Stimulated activated naive CD4-positive, alpha-beta T cell (primary cell): ENCODE measurements around the gene GALR2.

Source experiments
- DNase-seq, 6 experiments: peaks; one replicate each; lab custom pipeline; 2025; lab: John Stamatoyannopoulos, UW

GALR2 gene

DNA sequence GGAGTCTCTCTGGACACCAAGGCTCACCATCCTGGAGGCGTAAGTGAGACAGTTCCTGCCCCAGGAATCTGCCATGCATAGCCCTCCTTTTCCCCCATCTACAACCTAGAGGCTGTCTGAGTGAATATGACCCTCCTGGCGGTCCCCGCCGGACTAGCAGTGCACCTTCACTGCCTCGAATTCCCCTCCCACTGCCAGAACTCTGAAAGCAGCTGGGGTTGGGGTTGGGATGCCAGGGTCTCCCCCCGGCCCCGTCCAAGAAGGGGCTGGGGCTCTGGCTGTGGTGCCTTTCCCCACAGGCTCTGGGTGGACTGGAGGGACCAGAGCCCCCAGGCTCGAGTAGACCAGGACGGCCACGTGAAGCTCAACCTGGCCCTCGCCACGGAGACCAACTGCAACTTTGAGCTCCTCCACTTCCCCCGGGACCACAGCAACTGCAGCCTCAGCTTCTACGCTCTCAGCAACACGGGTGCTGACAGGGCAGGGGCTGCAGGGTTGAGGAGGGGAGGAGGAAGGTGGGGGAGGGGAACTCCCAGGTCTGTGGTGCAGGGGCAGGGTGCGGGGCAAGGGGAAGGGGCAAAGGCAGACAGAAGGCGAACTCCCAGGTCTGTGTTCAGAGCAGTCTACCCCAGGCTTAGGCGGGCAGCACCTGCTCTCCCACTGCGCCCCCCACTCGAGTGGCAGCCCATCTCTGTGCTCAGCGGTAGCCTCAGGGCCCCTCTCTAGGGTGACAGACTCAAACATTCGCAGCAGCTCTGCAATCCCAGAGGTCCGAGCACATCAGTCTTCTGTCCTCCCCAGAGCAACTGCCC lies 5.6 kb downstream of the GALR2 start:
- peak in 3 of 6 experiments; percentile 11 to 55 (median 13) for DNase-seq

DNA sequence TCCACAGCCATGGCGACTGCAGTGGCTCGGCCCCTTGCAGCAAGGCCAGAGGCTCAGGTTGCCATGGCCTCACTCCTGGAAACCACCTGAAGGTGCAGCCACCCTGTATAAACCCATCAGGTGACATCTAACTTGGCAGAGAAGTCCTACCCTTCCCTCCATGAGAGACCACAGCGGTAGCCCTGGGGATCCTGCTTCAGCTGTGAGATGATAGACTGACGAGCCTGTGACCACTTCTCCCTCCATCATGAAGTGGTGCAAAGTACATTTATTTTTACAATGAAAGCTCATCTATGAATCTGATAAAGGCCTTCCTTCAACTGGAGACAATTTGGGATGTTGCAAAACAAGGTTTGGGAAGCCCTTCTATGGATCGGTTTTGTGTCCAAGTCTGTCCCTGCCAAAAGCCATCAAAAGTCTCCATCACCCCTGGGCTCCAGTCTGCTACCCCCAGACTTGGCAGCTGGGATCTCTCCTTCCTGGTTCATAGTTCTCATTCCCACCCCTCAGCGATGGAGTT lies 6.2 kb downstream of the GALR2 start:
- no peak for DNase-seq

DNA sequence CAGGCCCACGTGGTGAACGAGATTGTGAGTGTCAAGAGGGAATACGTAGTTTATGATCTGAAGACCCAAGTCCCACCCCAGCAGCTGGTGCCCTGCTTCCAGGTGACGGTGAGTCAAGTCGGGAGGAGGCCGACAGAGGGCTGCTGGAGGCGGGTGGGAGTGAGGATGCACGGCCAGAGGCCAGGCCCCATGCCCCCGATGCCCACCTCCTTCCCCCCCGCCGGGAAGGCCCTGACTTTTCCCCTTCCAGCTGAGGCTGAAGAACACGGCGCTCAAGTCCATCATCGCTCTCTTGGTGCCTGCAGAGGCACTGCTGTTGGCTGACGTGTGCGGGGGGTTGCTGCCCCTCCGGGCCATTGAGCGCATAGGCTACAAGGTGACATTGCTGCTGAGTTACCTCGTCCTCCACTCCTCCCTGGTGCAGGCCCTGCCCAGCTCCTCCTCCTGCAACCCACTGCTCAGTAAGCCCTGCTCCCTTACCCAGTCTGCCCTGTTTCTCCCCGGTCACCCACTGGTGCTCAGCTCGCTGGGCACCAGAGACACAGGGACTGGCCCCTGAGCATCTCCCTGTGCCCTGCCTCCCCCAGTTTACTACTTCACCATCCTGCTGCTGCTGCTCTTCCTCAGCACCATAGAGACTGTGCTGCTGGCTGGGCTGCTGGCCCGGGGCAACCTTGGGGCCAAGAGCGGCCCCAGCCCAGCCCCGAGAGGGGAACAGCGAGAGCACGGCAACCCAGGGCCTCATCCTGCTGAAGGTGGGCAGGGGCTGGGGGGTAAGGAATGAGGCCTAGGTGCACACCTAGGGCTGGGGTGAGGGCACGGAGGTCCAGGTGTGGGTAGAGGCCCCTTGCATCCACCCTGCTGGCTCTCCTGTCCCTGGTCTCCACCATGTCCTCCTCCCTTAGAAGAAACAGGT lies 7.0 kb downstream of the GALR2 start:
- no peak for DNase-seq

DNA sequence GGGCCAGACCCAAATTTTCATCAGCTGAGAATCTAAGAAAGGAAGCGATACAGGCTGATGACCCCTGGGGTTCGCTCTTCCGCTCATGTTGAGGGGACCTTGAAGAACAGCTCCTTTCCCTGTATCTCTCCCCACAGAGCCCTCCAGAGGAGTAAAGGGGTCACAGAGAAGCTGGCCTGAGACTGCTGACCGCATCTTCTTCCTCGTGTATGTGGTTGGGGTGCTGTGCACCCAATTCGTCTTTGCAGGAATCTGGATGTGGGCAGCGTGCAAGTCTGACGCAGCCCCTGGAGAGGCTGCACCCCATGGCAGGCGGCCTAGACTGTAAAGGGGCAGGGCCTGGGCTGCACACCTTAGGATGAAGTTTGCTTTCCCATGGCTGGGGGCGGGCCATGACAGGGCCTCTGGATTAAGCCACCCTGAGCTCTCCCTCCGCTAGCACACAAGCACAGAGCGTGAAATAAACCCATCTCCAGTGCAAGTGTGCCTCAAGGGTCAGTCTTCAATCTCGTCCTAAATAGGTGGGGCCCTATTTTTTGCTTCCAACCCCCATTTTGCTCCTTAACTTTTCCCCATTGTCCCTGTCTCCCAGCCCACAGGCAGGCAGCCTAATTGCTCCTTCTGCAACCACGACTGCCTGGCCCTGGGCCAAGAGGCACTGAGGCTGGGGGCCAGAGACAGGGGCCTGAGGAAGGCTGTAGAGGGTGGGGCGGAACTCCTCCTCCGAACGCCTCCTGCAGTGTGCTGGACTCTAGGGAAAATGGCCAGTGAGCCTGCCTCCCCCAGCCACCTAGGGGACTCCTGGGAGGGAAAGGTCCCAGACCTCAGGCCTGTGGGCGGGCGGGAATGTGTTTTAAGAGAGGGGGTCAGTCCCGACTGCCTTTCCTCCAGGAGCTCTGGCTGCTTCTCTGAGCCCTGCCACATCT lies 8.0 kb downstream of the GALR2 start:
- no peak for DNase-seq

DNA sequence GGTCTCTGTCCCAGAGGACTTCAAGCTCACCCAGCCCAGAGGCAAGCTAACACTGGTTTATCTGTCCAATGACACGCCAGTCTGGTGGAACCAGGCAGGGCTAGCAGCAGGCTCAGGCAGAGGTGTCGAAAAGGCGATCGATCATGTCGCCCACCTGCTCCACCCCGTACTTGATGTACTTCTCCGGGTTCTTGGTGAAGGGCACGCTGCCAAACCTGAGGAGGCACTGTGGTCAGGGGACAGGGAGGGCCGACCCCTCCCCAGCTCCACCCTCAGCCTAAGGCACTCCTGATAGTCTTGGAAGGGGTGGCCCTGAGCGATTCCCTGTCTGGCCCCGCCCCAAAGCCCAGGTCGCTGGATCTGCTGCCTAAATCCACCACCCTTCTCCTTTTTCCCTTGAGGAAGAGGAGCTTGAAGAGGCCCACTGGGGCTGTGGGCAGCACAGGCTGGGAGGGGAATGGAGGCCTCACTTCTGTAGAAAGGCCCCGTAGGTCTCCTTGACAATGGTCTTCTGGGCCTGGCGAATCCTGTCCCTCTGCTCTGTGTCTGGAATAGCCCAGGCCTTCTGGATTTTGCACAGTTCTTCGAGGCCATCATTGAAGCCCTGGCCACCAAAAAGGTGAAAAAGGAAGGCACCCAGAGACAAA lies 9.1 kb downstream of the GALR2 start:
- no peak for DNase-seq

DNA sequence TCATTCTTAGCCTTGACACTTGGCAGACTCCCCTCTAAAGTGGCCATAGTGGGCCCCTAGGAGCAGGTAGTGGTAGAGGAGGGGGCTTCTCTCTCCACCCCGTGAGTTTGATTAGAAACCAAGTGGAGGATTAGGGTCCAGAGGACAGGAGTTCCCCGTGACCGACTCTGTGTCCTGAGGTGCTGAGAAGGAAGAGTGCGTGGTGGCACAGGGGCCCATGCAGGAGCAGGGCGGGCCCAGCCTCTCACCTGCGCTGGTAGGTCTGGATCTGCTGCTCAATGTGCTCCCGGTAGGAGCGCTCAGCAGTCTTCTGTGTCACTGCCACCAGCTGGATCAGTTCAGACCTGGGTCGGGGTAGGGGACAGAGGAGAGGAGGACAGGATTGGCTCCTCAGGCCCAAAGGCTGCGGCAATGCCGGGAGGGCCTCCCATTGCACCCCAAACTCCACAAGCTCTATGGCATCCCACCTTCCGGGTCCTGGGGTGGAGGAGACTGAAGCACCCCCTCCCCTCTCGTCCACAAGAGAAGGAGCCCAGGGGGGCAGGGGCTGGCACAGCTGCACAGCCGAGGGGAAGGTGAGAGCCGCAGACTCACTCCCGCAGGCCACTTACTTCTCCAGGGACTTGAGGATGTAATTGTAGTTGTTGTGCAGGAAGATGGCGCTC lies 10.6 kb downstream of the GALR2 start:
- DNase-seq, result no peak

DNA sequence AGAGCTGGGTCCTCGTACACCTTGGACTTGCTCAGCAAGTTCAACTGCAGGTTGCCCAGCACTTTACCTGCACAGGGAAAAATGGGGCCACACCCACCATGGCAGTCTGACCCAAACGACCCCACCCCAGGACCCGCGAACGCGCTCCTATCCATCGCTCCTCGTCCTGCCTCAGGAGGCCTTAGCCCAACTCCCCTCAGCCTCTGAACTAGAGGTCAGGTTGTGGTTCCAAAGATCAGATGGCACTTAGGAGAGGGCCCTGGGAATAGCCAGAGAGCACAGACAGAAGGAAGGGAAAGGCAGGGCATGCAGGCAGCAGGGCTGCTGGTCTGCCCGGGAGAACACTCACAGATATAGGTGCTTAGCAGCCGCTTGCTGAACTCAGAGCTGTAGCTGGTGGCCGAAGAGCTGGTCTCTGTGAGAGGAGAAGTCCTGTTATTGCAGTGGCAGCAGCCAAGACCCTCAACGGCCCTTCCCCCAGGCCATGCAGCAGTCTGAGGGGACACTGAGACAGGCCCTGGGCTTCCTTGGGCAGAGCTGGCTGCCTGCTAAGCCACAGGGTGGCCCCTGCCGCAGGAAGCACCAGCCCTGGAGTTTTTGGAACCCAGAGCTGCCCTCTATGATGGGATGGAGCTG lies 11.3 kb downstream of the GALR2 start:
- DNase-seq, result no peak

DNA sequence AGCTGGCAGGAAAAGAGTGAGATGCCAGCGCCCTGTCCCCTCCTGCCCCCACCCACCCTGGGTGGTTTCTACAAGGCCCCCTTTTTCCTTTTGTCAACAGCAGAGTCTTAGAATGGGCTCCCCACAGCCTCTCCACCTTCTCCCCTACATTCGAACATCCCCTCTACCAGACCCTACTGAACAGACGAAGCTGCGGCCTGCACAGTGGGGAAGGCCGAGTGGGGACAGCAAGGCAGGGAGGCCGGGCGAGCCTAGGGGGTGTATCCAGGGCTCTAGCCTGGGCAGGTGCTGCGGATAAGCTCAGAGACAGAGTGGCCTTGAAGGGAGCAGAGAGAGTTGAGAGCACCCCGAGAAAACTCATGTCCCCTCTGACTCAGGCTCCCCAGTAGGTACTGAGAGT lies 11.8 kb downstream of the GALR2 start:
- DNase-seq, result no peak

DNA sequence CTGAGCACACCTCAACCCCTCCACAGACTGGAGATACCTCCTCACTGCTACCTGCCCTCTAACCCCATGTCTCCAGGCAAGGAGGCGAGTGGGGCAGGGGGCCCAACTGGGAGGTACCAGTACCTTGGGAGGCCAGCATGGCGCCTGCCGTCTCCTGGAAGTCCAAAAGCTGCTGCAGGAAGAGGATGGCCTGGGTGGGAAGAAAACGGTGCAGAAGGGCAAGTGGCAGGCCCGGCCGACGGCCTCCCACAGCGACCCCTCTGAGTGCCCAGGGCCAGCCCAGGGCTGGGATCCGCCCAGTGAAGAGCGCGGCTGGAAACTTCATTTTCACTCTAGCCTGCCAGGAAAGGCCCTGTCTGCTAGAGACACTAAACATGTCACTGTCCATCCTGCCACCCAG lies 12.9 kb downstream of the GALR2 start:
- no peak for DNase-seq

DNA sequence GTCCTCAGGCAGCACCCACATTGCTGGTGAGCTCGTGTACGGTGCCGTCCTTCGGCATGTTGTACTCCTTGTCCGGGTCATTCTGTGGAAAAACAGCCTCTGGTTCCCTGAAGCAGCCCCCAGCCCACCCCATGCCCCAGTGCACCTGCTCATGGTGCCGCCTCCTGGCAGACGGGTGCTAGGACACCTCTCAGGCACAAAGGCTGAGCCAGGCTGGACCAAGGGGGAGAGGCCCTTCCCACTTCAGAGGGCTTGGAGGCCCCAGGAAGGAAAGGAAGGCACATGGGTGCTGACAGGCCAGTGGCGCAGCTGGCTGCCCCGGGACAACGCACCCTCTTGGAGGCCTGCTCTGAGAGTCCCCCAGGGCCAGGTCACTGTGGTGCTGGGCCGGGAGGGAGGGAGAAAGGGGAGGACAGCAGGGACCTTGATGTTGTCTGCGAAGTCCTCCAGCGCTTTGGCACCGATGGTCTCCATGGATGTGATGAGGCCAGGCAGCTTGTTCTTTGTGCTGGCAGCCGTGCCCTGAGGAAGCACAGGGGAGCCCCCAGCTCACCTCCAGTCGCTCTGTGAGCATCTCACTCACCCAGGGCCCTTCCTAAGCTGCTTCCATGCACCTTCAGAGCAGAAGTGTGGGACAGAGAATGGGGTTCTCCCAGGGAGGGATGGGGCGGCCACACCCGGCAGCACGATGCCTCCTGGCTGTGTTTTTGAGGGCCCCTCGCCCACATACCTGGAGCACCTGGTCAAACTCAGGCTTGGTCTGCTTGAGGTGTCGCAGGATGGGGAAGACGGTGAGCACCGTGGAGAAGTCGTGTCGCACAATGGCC lies 13.7 kb downstream of the GALR2 start:
- no peak for DNase-seq

DNA sequence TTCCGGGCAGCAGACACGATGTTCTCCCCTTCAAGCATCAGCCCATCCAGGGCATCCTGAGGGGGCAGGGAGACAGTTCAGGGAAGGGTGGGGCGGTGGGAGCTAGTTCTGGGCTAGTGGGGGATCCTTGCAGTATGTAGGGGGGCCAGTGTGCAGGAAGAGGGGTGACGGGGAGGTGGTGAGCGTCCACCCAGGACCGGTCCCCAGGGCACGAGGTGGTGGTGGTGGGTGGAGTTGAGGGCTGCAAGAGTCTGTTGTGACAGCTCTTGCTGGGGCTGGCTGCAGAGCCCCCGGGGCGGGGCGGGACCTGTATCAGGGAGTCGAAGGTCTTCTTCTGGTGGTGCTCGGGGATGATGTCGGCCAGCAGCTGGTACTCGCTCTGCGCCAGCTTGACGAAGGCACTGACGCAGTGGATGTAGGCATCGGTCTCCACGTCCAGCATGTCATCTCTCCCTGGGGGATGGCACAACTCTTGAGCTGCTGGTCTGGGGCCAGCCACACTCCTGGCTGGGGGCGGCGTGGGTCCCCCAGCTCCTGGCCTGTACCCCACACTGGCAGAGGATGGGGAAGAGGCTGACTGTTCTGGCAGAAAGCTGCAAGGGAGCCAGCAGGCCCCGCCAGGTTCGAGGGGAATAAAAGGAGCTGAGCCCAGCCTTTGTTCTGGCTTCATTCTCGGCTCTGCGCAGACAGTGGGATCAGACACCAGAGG lies 14.4 kb downstream of the GALR2 start:
- DNase-seq, result no peak

DNA sequence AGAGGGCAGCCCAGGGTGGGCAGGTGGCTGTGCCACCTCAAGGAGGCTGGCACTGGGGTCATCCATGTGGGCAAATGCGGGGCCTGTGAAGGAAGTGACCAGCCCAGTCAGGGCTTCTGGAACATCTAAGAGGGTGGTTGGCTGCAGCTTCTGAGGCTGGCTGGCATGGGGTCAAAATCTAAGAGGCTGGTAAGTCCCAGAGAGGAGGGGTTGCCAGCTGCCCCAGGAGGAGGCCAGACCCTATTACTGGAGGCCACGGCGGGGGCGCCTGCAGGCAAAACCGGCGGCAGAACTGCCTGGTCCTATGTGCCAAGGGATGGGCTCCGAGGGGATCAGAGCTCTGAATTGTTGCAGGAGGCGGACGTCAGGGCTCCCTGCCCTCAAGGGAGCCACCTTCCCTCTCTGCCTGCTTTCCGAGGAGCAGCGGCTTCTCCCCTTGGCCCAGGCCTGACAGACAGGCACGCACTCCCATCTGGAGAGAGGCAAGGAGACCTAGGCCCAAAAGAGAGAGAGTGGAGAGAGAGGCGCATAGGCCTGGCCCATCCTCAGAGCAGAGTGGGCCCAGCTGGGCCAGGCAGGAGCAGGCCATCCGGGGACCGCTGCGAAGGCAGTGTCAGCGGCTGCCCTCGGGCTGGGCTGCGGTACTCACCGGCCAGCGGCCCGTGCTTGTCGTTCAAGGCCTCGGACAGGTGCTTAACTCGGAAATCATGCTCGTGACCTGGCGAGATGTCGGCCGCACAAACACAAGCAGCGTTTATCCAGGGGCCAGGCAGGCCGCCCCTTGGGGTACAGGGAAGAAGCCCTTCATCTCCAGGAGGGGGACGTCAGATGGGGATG lies 15.3 kb downstream of the GALR2 start:
- no peak for DNase-seq

DNA sequence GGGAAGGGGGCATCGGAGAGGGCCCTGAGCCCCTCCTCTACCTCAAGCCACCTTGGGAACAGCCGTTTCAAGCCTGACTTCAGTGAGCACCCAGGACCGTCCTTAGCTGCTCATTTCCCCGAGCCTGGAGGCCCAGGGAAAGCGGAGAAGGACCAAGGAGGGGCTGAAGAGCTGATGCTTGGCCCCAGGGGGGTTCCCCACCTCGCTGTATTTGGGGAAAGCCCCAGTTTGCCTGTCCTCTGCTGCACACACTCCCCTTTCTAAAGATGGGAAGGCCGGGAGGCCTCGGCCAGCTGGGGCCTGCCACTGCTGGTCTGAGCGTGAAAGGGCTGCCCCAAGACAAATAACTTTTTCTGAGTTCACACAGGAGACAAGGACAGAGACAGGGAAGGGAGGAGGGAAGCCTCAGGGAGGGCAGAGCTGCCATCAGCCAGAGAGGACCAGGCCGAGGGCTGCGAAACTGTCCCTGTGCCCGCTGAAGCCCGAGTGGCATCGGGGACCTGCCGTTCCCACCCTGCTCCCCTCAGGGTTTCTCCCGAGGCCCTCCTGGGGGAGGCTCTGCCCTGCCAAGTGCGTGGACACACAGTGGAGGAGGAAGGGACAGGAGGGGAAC lies 16.0 kb downstream of the GALR2 start:
- no peak for DNase-seq

DNA sequence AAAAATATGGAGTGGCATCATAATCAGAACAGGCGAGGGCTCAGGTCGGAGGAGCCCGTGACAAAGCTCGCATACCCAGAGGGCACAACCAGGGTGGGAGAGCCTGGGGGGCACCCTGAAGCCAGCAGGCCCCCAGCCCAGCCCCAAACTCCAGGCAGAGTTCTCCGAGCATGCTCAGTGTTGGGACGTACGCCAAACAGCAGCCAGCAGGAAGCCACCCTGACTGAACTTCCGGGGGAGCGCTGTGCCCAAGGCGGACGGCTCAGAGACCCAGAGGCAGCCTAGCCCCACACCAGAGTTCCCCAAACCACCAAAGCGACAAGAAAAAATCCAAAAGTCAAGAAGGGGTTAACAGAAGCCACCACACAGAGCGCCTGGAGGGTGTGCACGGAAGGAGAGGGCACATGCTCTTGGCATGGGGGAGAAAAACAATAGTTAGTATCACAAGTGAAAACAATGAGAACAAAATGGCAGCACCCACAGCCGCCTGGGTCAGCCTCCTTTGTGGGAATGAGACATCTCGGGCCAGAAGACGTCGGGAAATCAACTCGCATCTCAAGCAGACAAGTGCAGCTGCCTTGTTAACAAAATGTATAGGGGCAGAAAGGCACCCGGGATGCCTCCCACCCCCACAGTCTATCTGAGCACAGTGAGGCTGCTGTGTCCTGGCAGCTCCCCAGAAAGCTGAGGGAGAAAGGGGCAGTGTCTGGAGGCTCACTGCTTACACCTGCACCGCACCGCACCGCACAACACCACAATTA lies 17.1 kb downstream of the GALR2 start:
- peak in 2 of 6 experiments; percentile 7 to 47 for DNase-seq

DNA sequence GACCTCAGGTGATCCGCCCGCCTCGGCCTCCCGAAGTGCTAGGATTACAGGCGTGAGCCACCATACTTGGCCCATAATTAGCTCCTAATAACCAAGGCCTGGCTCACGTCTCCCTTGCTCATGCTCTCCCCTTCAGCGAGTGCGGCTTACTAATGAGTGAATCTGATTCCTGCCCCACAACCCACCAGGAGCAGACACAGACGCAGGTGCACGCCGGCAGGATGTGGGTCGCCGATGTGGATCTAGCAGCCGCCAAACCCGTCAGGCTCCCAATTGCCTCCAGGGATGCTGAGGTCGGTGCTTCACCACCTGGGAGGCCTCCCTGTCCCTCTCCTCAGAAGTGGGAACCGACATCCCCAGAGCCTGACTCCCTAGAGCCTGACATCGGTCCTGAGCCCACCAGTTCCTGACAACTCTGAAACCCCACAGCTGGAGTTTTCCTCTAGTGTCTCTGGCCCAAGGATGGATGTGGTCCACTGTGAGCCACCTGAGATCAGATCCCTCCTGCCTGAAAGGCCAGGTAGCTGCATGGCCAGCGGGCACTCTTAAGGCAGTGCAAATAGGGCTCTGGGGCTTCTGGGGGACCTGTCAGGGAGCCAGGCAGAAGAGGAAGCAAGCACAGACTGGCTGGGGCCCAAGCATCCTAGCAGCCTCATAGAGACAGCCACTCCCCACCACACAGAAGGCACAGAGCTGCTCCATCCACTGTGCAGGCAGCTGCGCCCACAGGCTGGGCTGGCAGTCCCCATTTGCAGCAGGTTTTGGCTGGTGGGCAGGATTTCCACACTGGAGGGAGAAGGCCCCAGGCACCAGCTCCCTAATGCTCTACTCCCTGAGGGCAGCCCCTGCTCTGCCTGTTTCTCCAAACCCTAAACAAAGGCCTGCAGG lies 18.2 kb downstream of the GALR2 start:
- no peak for DNase-seq

DNA sequence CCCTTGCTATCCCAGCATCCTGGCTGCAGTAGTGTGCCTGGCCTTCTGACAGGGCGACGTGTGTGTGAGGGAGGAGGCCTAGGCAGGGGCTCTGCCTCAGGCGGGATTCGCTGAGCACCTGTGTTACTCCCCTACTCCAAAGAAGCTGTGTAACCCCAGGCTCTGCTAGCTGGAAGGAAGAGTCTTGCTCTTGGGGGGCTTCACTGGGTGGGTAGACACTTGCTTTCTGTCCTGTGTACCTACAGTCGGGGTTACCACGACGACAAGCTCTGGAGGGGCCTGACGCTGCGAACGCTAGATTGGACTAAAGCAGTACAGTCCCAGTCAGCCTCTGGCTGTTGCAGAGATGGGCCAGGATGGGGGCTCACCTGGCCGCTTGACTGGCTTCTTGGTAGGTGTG lies 19.5 kb downstream of the GALR2 start:
- DNase-seq, result no peak
